ENCODE measurements around the gene DDX3Y.
A peak's percentile ranks its signal among the peaks of the same experiment; 100 is the strongest.

The DDX3Y gene
- 0.79 to 687 (median 303) reads per million in 9 experiments for total RNA-seq

GRCh38 chrY:12904618-12905516, at the start of gene DDX3Y:
Gene DDX3Y (plus strand): TSS chrY:12904868. CDS start chrY:12904937, 69 bp downstream.
- Mint-ChIP-seq H3K4me1 (ENCODE audit: low read depth in 2 of 2) (peaks cover 7 to 36% of the 10 kb centered on the region in 2 donors), H3K4me3 (peak within 1 kb of the TSS; percentile 97 to 99), H3K27ac (peak within 1 kb of the TSS; percentile 99 to 100), H3K9me3 (no peaks in the 10 kb centered on the region), H3K27me3 (no peaks in the 10 kb centered on the region), H3K36me3 (ENCODE audit: insufficient read depth) (peaks cover 47% of the 10 kb centered on the region)
- peak; percentile 82 to 94 (median 82) for DNase-seq
- ATAC-seq (replicated peaks) = peak; percentile 90

DNA sequence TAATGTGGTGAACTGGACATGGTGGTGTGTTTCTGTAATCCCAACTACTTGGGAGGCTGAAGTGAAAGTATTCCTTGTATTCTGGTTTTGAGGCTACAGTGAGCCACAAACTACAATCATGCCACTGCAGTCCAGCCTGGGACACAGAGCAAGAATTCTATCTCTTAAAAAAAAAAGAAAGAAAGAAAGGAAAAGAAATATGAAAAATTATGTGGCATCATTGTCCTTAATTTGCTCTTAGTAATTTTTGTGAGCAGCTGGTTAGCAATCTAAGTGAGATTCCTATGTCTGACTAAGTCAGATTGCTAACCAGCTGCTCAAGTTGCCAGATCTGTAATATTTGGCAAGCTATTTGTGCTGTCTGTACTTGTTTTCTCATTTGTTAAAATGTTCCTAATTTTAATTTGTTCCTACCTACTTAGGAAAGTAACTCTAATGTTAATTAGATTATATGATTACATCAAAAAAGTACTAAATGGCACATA, 48.8 kb upstream of the DDX3Y start:
- no peaks in the 10 kb centered on the region for H3K4me1 Mint-ChIP-seq (ENCODE audit: low read depth in 2 of 2)
- H3K27ac Mint-ChIP-seq = no peak overlapping the region
- no peak overlapping the region for H3K4me3 Mint-ChIP-seq
- H3K27me3 Mint-ChIP-seq = no peaks in the 10 kb centered on the region
- peaks cover 55% of the 10 kb centered on the region for H3K36me3 Mint-ChIP-seq (ENCODE audit: insufficient read depth)
- no peaks in the 10 kb centered on the region for H3K9me3 Mint-ChIP-seq
- DNase-seq (no peak), ATAC-seq (replicated peaks) (no peak)

DNA sequence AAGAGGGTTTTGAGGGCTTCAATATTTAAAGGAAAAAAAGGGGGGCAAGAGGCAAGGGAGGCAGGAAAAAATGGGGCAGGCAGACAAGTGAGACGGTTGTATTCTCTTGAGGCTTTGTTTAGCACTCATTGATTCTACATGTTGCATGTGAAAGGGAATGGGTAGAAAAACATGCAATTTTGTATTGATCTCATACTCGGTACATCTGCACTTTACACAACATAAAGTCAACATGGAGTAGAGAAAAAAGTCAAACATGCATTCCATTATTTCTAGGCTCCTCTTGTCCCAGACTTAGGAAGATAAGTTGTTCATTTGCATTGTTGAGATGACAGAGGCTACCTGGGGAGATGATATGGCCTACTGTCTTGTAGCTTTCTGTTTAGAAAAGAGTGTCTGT, 36.7 kb upstream of the DDX3Y start:
- H3K27me3 Mint-ChIP-seq = no peaks in the 10 kb centered on the region
- H3K9me3 Mint-ChIP-seq = no peaks in the 10 kb centered on the region
- no peak for ATAC-seq (replicated peaks)
- H3K36me3 Mint-ChIP-seq (ENCODE audit: insufficient read depth) = no peaks in the 10 kb centered on the region
- no peak overlapping the region for H3K4me3 Mint-ChIP-seq
- H3K4me1 Mint-ChIP-seq (ENCODE audit: low read depth in 2 of 2) = peaks cover 0 to 3% of the 10 kb centered on the region in 2 donors
- H3K27ac Mint-ChIP-seq = no peak overlapping the region
- no peak for DNase-seq

GRCh38 chrY:12896973-12897372, 7.7 kb upstream of the DDX3Y start:
- H3K4me3 Mint-ChIP-seq = no peak overlapping the region
- H3K36me3 Mint-ChIP-seq (ENCODE audit: insufficient read depth) = no peaks in the 10 kb centered on the region
- ATAC-seq (replicated peaks) = no peak
- H3K9me3 Mint-ChIP-seq = no peaks in the 10 kb centered on the region
- H3K27ac Mint-ChIP-seq = no peak overlapping the region
- peaks cover 6 to 24% of the 10 kb centered on the region in 2 donors for H3K27me3 Mint-ChIP-seq
- no peak for DNase-seq
- no peaks in the 10 kb centered on the region for H3K4me1 Mint-ChIP-seq (ENCODE audit: low read depth in 2 of 2)

DNA sequence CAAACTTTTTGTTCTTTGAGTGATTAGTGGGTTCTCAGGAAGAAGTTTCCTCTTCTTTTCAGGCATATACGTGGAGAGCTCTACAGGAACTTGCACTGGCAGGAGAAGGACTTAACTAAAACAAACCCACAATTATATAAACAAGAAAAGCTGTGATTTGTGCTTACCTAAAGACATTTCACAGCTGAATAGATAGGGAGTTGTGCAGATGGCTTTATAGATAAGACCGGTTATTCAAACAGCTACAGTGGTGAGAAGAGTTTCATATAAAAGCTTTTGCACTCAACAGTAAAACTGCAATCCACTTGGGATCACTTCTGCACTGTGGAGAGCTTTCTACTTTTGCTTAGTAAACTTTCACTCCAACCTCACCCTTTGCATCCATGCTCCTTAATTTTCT, 6.1 kb upstream of the DDX3Y start:
- H3K4me1 Mint-ChIP-seq (ENCODE audit: low read depth in 2 of 2) = no peaks in the 10 kb centered on the region
- DNase-seq = no peak
- H3K36me3 Mint-ChIP-seq (ENCODE audit: insufficient read depth) = no peaks in the 10 kb centered on the region
- ATAC-seq (replicated peaks) = no peak
- H3K9me3 Mint-ChIP-seq = no peaks in the 10 kb centered on the region
- H3K27ac Mint-ChIP-seq = no peak overlapping the region
- H3K27me3 Mint-ChIP-seq = peaks cover 6 to 12% of the 10 kb centered on the region in 2 donors
- H3K4me3 Mint-ChIP-seq = no peak overlapping the region

- Mint-ChIP-seq H3K27ac (peak overlapping the region; percentile 99 to 100), H3K4me1 (ENCODE audit: low read depth in 2 of 2) (peaks cover 10 to 42% of the 10 kb centered on the region in 2 donors), H3K27me3 (no peaks in the 10 kb centered on the region), H3K36me3 (ENCODE audit: insufficient read depth) (peaks cover 54% of the 10 kb centered on the region), H3K4me3 (peak overlapping the region; percentile 97 to 99), H3K9me3 (no peaks in the 10 kb centered on the region)
- ATAC-seq (replicated peaks) (peak; percentile 51), DNase-seq (peak; percentile 47 to 74 (median 55))
Measured at GRCh38 chrY:12905517-12905872, 827 bp downstream of the DDX3Y start.

DNA sequence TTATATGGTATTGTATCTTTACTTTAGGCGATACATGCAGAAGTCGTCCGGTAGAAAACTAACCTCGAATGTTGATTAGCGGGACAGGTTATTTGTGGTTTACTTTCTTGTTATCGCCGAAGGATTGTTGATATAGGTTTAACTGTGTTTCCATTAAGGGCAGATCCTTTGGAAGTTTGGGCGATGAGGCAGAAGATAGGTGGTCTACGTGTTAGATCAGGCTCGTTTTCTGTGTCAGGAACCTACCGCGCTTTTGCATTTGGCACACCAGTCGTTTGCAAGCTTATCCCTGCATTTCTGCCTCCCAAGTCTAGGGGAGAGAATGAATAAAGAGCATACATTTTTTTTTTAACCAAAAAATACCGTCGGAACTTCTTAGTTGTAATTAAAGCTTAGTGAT, 1.2 kb downstream of the DDX3Y start:
- Mint-ChIP-seq H3K9me3 (no peaks in the 10 kb centered on the region), H3K27me3 (no peaks in the 10 kb centered on the region), H3K36me3 (ENCODE audit: insufficient read depth) (peaks cover 58% of the 10 kb centered on the region), H3K27ac (peak overlapping the region; percentile 99 to 100), H3K4me1 (ENCODE audit: low read depth in 2 of 2) (peaks cover 10 to 46% of the 10 kb centered on the region in 2 donors), H3K4me3 (peak overlapping the region; percentile 97 to 99)
- DNase-seq = no peak
- ATAC-seq (replicated peaks) = no peak

- Mint-ChIP-seq H3K4me1 (ENCODE audit: low read depth in 2 of 2) (peaks cover 7 to 40% of the 10 kb centered on the region in 2 donors), H3K4me3 (no peak overlapping the region), H3K27ac (no peak overlapping the region)
Measured at GRCh38 chrY:12913541-12913940, 8.9 kb downstream of the DDX3Y start.

DNA sequence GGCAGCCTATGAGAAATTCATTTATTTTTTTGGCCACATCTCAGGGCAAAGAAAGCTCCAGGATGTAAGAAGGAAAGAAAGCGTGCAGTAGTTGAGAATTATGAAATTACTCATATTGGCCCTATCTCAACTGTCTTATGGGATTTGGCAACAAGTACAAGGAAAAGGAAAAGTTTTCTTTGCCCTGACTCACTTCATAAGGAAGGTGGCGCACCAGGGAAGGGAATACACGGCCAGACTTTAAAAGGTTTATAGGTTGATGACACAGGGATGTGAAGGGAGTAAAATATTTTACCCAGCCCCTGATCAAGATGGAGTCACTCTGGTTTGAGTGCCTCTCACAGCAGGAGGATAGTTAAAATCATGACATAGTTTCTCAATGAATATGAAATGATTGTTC, 23.4 kb downstream of the DDX3Y start:
- Mint-ChIP-seq H3K27me3 (no peaks in the 10 kb centered on the region), H3K4me3 (no peak overlapping the region), H3K27ac (no peak overlapping the region), H3K4me1 (ENCODE audit: low read depth in 2 of 2) (peaks cover 0 to 12% of the 10 kb centered on the region in 2 donors), H3K36me3 (ENCODE audit: insufficient read depth) (peaks cover 34% of the 10 kb centered on the region), H3K9me3 (no peaks in the 10 kb centered on the region)
- no peak for ATAC-seq (replicated peaks)
- DNase-seq = no peak

More at GRCh38 chrY:12913541-12913940, 8.9 kb downstream of the DDX3Y start:
- no peak for ATAC-seq (replicated peaks)
- no peaks in the 10 kb centered on the region for H3K27me3 Mint-ChIP-seq
- H3K9me3 Mint-ChIP-seq = no peaks in the 10 kb centered on the region
- no peak for DNase-seq
- peaks cover 97% of the 10 kb centered on the region for H3K36me3 Mint-ChIP-seq (ENCODE audit: insufficient read depth)

DNA sequence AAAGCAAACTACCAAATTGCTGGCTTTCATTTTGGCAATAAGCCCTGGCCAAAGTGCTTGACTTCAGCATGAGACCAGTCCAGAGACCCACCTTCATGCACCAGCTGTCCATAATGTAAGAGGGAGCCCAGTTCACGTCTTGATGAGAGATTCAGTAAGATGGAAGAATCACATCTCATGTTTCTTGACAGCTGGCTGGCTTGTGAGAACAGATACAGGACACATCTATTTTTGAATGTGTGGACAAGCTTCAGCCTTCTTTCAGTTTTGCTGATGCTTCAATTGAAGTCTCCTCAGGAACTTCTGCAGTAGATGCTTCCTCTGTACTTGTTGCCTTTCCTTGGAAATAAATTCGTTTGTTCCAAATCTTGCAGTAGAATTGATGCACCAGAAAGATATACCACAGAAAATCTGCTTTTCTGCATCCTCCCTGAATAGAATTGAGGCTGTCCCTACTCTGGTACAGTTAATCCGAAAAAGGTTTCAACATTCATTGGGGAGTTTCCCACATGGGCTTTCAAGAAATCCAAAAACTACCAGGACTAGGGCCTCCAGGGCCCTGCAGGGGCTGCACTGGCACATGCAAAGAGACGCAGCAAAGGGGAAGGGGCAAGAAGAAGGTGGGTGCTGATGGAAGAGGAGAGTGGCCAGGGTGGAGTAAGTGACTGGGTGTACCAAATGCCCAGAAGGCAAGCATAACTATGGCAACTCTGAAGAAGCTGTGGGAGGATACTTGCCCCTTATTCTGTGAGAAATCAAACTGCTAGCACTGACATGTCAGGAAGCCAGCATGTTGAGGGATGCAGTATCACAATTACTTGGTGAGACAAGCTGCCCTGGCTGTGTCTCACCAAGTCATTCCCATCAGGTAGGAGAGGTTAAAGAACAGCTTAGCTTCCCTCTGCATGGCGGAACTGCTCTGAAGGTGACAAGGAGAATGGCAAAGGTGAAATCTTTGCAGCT, 37.3 kb downstream of the DDX3Y start:
- H3K27ac Mint-ChIP-seq = no peak overlapping the region
- peaks cover 19% of the 10 kb centered on the region for H3K36me3 Mint-ChIP-seq (ENCODE audit: insufficient read depth)
- no peak overlapping the region for H3K4me3 Mint-ChIP-seq
- ATAC-seq (replicated peaks) (no peak), DNase-seq (no peak)
- H3K4me1 Mint-ChIP-seq (ENCODE audit: low read depth in 2 of 2) = no peaks in the 10 kb centered on the region
- peaks cover 0 to 18% of the 10 kb centered on the region in 2 donors for H3K27me3 Mint-ChIP-seq
- no peaks in the 10 kb centered on the region for H3K9me3 Mint-ChIP-seq
